NAMALWA (cell line): Measurements from ENCODE around the gene CAPZA1.
"Not testable (repeated sequence)": the region's sequence is repeated elsewhere in the genome, so short reads cannot be mapped to it uniquely, and the experiment has no call there.

Source experiments
- DNase-seq: peaks from one replicate; pipeline ENCODE4 v3.0.0-alpha.2; 2015; ENCODE audit warnings: low spot score

The CAPZA1 gene

DNA sequence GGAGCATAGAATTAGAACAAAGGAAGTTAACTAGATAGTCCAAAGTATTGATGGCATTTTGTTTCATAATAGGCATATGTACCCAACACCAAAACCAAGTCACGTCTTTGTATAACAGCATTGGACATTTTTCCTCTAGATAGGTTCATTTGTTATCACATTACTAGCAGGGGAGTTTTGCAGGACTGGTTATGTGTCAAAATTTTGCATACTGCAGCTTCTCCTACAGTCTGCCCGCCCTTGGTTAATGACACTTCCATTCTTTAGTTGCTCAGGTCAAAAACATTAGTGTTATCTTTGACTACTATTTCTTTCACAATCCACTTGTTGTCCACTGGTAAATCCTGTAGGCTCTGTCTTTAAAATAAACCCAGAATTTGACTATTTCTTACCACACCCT lies 8.9 kb downstream of the CAPZA1 start:
- DNase-seq, result no peak

DNA sequence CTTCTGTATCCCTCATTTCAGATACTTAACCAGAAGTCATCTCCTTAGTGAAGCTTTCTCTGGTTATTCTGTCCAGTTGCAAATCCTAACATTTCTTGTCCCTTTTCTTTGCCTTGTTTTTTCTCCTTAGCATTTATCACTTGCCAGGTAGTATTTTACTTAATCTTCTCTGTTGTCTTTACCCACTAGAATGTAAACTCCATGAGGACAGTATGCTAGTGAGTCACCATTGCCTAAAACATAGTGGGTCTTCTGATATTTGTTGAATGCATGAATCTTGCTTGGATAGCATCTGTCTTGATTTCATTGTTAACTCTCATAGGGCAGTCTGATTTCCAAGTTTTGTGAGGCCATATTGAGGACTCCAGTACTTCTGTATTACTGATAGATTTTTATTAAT lies 9.6 kb downstream of the CAPZA1 start:
- DNase-seq, result no peak

DNA sequence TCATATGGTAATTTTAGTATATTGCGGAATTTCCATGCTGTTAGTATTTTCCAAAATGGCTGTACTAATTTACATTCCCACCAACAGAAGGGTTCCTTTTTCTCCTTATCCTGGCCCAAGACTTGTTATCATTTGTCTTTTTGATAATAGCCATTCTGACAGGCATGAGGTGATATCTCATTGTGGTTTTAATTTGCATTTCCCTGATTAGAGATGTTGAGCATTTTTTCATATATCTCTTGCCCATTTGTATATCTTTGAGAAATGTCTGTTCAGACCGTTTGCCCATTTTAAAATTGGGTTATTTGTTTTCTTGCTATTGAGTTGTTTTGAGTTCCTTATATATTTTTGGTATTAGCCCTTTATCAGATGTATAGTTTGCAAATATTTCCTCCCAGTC lies 14.0 kb downstream of the CAPZA1 start:
- no peak for DNase-seq

DNA sequence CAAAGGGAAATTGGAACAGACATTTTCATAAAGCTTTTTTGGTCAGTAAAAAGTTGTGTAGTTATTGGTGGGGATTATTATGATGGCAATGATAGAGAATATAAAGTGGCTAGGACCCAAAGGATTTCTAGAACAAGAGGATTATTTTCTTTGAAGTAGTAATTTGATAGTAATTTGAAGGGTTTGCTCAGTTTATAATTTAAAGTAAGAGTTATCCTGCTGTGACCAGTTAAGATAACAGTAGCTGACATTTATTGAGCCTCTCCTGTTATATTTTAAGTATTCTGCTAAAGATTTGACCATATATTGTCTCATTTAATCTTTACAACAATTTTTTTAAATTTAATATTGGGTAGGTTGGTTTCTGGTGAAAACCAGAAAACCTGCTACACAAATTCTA lies 14.7 kb downstream of the CAPZA1 start:
- DNase-seq, result no peak

DNA sequence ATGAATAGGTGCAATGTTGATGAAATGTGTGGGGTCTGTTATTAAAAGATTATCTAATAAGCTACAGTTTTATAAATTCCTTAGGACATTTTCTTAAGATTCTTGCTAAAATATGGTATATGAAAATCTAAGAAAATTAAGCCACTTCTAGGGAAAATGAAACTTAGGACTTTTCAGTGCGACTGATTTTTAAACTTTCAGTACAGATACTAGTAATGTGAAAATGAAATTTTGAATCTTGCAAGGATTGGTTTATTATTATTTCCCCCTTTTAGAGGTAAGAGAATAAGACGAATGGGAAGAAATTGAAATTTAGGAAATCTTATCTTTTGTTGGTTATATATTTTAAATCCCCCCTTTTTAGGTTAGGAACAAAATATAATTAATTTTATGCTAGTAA lies 16.4 kb downstream of the CAPZA1 start:
- no peak for DNase-seq

DNA sequence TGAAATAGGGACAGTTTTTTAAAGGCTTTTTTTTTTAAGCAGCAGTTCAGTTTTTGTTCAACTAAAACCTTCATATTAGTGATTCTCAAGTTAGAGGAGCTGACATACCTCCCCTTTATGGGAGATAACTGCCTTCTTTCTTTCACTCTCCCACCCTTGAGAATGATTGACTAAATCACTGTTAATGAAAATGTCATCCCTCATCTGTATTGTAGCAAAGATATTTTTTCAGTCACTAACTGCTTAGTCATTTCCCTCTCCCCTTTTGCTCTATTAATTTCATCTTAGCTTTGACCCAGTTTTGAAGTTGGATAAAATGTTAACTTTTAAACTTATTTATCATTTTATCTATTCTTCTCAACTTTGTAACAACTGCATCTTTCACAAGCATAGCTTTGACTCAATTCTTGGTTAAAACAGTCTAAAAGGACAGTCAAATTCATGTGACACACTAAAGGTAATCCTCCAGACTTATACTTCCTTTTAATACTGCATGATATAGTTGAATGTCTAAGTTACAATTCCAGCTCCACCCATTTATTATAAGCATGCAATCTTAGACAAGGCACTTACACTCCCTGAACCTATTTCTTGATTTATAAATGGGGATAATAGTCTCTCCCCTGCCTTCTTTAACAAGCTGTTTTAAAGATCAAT lies 17.1 kb downstream of the CAPZA1 start:
- DNase-seq, result no peak

DNA sequence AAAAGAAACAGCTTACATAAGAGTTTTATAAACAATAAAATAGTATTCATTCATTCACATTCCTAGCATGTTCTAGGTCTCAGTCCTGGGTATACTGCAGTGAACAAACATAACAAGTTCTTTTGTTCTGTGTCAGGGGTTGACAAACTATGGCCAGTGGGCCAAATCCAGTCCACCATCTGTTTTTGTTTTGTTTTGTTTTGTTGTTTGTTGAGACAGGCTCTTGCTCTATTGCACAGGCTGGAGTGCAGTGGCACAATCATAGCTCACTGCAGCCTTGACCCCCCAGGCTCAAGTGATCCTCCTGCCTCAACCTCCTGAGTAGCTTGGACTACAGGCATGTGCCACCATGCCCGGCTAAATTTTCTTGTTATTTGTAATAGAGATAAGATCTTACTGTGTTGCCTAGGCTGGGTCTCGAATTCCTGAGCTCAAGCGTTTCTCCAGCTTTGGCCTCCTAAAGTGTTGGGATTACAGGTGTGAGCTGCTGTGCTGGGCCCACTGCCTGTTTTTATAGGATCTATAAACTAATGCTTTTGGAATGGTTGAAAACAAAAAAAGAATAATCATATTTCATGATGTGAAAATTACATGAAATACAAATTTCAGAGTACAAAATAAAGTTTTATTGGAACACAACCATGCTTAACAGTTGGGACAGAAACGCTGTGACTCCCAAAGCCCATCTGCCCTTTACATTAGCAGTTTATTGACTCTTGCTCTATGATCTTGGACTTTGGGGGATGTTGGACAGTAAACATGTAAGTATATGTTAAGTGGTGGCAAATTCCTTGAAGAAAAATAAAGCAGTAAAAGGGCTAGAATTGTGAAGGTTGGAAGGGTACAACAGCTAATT lies 17.9 kb downstream of the CAPZA1 start:
- no peak for DNase-seq

DNA sequence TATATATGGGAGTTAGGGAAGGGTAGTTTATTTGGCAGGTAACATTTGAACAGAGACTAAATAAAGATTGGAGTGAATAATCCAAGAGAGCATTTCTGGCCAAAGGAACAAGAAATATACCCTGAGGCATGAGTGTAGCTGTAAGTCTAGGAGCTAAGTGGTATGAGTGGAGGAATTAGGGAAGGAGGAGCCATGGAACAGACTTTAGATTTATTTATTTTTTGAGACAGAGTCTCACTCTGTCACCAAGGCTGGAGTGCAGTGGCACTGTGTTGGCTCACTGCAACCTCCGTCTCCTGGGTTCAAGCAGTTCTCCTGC lies 18.4 kb downstream of the CAPZA1 start:
- no peak for DNase-seq

DNA sequence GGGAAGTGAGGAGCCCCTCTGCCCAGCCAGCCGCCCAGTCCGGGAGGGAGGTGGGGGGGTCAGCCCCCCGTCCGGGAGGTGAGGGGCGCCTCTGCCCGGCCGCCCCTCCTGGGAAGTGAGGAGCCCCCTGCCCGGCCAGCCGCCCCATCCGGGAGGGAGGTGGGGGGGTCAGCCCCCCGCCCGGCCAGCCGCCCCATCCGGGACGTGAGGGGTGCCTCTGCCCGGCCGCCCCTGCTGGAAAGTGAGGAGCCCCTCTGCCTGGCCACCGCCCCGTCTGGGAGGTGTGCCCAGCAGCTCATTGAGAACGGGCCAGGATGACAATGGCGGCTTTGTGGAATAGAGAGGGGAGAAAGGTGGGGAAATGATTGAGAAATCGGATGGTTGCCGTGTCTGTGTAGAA lies 20.8 kb downstream of the CAPZA1 start:
- DNase-seq, result not testable (repeated sequence)

DNA sequence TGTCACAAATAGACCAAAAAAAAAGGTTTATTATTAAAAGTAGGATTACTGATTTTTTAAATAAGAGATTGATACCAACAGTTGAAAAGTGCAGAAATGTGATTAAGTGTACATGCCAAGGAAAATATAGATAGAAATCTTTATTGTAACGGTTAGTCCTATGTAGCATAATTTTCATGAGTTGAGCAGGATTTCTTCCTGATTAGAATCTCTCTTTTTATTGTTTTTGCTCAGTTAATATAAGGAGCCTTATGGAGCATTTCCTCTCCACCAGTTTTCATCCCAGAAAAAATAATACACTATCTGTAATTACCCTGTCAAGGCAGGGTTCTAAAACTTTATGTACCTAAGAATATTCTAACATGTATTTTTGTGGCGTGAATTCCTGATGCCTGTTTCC lies 23.4 kb downstream of the CAPZA1 start:
- no peak for DNase-seq

DNA sequence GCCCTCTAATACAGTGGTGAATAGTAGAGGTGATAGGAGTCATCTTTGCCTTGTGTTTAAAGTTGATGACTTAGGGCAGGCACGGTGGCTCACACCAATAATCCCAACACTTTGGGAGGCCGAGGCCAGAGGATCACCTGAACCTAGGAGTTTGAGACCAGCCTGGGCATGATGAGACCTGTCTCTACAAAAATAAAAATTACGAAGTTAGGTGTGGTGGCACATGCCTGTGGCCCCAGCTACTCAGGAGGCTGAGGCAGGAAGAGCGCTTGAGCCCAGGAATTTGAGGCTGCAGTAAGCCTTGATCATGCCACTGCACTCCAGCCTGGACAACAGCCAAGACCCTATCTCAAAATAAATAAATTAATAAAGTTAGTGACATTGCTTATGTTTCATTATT lies 26.6 kb downstream of the CAPZA1 start:
- DNase-seq, result no peak

DNA sequence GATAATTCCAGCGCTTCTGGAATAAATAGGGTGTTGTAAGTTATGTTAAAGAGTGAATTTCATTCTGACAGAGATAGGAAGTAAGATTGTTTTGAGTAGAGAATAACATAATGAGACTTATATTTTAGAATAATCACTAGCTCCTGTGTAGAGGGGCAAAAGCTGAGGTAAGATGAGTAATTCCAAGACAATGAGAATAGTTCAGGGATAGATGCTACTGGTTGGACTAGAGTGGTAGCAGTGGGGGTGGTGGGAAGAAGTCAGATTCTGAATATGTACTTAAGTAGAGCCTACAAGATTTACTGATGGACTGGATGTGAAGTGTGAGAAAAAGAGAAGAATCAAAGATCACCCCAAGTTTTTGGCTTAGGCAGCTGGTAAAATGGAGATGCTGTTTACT lies 31.6 kb downstream of the CAPZA1 start:
- no peak for DNase-seq

DNA sequence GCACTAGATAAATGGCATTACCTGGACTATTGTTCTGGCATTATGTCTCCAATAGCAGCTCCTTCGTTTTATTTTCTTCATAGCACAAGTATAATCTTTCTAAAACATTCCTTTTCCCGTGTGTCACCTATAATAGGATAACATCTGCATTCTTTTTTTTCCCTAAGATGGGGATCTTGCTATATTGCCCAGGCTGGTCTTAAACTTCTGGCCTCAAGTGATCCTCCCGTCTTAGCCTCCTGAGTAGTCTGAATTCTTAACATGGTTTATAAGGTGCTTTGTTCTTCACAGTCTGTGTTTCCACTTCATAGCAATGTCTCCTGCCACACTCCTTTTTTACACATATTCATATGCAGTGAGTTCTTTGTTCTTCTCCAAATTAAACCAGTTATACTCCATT lies 46.2 kb downstream of the CAPZA1 start:
- DNase-seq, result no peak

DNA sequence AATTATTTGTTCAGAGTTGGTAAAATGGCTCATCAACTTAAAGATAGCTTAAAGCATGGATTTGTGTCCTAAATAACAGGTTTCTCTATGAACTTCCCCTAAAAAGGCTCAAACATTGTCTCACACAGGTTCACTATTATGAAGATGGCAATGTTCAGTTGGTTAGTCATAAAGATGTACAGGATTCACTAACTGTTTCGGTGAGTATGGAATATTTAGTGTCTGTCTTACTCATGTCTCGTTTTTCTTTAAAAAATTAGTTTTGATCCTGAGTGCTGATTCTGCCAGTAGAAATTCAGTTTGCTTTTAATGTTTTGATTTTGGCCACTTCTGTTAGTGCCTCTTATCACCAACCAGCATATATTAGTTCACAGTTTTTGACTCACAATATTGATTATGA lies 47.3 kb downstream of the CAPZA1 start:
- no peak for DNase-seq

DNA sequence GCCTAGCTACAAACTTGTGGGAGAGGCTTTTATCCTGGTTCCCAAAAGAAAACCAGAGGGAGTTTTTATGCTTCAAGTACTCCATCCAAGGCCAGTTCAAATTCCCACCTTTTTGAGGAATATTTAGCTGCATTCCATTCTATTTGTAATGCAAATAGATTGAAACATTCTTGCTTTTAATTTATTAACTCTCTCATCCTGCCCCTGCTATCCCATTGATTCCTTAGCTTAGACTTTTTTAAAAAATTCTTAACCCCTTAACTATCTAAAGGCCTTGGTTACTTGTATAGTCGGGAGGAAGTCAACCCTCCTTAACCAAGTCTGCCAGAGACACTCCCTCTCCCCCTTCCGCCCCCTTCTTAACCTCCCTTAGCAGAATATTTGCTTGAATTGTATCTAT lies 52.4 kb downstream of the CAPZA1 start:
- no peak for DNase-seq

DNA sequence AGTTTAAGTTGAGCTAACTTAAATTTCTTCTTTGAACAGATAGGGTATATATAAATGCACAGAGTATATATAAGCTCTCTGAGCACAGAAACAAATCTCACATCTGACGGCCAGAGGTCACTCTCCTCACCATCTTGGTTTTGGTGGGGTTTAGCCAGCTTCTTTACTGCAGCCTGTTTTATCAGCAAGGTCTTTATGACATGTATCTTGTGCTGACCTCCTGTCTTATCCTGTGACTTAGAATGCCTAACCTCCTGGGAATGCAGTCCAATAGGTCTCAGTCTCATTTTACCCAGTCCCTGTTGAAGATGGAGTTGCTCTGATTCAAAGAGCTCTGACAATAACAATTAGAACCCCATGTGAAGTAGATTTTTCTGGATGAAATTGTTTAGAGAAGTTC lies 53.2 kb downstream of the CAPZA1 start:
- DNase-seq, result peak; percentile 43

DNA sequence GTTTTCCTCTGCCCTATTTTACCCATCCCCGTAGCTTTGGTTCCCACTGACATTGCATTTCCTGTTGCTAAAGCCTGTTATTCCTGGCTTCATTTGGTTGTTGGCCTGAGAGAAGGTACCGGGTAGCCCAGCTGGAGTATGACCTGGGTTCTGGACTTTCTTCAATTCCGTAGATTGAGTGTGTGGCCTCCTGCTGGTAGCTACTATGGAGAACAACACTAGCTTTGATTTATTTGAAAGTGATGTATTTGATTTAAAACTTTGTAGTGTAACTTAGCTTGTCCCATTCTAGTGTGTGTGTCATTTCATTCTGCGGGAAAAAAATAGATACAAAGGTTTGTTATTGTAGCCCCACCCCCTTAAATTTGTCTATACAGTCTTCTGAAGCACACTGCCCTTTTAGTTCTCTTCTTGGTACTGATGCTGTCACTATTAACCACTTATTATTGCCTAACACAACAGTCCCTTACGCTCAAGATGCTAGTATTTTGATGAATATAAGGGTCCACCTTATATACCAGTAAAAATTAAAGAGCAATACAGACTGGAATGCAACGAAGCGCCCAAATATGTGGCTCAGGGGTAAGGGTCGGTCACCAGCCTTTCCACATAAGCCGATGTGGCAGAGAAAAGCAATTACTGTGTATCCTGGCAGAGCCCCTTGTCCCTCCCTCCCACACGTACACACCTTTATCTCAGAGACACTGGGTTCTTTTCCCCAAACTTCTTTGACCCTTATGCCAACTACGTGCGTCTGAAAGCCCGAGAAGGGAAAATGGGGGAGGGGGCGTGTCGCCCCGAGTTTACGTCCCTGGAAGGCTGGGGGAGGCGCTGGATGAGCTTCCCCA lies 54.2 kb downstream of the CAPZA1 start:
- DNase-seq, result peak; percentile 78

DNA sequence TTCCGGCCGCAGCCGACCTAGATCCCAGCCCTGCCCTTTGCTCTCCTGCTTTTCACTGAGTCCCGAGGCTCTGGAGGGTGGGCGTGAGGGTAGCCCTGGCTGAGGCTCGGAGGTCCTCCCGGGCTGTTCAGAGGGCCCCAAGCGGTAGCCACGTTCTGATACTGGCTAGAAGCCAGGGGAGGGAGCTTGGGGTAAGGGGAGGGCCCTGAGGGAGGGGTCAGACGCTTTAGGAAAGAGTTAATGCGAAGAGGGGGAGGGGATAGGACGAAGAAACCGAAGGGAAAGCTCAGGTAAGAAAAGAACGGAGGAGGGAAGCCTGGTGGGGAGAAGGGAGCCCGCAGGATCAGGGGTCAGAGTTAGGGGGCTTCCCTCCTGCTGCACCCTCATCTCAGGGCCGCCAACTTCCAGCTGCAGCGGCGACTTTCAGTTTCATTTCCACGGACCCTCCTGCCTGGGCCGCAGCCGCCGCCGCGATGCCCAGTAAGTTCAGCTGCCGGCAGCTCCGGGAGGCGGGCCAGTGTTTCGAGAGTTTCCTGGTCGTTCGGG lies 54.9 kb downstream of the CAPZA1 start, which contains the start of gene MOV10:
MOV10 (plus strand) TSS at position 220 of the 546 bp plus-strand sequence; CDS start at position 474, 254 bp downstream.
- DNase-seq, result peak; percentile 78

DNA sequence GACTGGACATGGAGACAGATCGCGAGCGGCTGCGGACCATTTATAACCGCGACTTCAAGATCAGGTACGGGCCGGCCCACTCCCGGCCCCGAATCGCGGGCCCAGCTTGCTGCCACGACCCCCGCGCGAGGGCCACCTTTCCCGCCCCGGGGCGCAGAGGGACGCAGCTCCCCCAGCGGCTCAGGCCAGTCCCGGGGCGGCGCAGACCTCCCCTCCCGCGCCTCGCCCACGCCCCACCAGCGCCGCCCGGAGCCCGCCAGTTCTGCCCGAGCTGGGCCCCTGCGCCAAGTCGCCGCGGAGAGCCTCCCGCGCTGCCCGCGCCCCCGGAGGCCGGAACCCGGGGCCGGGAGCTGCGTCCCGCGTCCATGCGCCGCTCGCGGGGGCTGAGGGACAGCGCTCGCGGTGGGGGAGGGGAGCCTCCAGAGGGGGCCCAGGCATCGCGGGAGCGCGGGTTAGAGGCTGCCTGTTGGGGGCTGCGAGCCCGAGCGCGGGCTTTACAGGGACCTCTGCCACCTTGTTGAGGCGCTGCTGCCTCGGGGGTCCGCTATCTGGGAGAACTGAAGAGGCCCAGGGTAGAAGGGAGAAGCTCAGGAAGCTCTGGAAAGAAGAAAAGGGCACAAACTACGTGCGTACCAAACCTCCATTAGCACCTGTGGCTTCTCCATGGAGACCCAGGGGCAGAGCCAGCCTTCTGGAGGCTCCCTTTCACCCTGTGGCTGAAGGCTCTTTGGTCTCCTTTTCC lies 55.5 kb downstream of the CAPZA1 start:
- DNase-seq, result peak; percentile 34

DNA sequence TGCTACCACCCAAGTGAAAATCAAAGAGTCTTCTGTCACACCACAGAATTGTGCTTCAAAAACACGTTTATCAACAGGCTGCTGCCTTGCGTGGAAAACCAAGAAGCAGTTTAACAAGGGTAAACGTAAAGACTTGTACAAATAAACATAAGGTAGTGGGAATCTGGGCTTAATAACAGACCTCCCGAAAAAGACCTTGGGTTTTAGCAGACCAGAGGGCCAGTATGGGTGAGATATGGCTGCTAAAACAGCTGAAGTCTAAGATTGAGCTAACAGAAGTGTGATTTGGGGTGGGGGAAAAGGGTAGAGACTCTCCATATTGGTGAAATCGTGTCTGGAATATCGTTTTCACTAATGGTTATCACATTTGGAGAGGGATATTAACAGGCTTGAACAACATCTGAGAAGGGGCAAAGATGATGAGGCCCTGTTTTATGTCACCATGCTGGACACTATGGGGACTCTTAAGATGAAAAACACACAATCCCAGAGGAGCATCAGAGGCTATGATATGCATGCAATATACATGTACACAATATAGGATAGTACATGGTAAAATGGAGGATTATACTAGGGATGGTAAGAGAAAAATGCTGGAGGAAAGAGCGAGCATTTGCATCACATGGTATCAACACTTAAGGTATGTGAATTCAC lies 56.2 kb downstream of the CAPZA1 start:
- peak; percentile 35 for DNase-seq

DNA sequence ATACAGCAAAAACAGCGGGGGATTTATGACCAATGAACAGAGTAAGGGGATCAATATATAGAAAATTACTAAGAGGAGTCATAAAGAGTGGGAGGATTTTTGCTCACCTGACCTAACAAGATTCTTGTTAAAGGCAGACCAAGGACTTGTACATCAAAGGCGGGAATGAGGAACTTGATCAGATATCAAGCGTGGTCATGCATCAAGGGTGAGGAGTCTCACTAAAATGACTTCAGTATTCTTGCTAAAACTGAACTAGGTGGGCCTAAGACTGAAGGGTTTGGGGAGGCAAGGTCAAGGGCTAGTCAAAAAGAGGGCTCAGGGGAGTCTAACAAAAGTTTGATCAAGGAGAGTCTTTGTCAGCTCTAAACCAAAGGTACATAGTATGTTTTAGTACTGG lies 56.9 kb downstream of the CAPZA1 start:
- peak; percentile 59 for DNase-seq
